Stimulated activated CD8-positive, alpha-beta memory T cell treated with anti-CD3 and anti-CD28 coated beads, Interleukin-4, amount 100 ng/mL, for 1 hour (primary cell): ENCODE results near the gene LHB.
"Not testable (repeated sequence)": the region's sequence is repeated elsewhere in the genome, so short reads cannot be mapped to it uniquely, and the experiment has no call there.

Experiments
- DNase-seq, 2 donors: peaks; one replicate each; pipeline ENCODE4 v3.0.0-alpha.2; 2020; ENCODE audit warnings: low read depth in 2 of 2, low spot score in 1 of 2

Gene LHB

DNA sequence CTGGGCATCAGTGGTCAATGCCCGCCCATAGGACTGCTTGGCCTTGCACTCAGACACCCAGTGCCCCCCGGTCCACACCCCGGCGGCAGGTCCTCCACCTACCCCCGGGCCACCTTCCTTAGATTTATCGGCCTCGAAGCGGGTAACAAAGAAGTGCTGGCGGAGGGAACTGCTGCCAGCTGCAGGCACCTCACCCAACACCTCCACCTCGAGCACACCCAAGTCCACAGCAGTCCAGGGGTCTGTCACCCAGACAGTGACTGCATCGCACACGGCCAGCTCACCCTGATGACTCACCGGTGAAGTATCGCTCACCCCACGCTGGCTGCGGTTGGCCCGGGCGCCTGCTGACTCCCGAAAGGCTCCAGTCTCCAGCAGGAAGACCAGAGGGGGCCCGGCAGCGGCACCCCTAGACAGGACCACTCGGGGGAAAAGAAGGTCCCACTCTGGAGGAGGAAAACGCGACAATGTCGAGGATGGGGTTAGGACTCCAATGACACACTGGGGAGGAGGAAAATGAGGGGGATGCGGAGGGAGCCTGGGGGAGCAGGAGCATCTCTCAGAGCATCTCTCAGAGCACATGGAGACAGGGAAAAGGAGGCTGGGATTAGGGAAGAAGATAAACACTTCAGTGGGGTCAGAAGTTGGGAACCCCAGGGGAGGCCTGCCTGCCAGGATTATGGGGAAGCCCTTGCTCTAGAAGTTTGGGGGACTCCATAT lies 21.8 kb upstream of the LHB start:
- DNase-seq: not testable (repeated sequence)

DNA sequence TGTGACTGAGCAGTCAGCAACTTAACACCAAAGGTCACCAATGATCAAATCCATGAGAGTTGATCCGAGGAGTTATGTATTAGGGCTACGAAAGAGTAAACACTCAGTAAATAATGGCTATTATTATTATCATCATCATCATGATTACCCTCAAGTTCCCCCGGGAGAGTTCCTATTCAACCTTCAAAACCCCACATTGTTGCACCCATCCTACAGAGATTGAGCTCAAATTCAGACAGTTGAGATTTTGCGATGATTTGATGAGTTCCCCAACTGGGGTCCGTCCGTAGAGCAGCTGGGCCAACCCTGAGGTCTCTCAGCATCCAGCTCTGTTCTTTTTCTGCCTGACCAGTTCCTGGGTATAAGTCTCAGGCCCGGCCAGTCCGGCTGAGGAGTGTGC lies 21.2 kb upstream of the LHB start:
- DNase-seq: not testable (repeated sequence)

DNA sequence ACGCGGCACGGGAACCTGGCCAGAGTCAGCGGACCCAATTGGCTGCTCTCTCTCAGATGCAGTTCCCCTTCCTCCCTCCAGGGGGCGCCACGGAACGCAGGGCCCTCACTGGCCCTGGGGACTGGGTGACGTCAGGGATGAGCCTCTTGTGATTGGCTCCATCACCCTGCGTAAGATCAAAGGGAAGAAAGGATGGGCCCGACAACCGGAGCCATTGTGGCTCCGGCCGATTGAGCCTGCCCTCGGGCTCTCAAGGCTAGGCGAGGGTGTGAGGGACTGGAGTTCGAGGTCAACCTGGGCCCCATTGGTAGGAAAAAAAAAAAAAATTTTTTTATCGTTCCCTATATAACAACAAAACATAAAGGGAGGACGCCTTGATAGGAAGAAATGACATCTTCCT lies 19.9 kb upstream of the LHB start, which contains the start of gene CGB1:
Gene CGB1 (minus strand): TSS at position 81 of the 400 bp plus-strand sequence. CDS start 184 bp downstream, outside the sequence.
- DNase-seq: not testable (repeated sequence)

DNA sequence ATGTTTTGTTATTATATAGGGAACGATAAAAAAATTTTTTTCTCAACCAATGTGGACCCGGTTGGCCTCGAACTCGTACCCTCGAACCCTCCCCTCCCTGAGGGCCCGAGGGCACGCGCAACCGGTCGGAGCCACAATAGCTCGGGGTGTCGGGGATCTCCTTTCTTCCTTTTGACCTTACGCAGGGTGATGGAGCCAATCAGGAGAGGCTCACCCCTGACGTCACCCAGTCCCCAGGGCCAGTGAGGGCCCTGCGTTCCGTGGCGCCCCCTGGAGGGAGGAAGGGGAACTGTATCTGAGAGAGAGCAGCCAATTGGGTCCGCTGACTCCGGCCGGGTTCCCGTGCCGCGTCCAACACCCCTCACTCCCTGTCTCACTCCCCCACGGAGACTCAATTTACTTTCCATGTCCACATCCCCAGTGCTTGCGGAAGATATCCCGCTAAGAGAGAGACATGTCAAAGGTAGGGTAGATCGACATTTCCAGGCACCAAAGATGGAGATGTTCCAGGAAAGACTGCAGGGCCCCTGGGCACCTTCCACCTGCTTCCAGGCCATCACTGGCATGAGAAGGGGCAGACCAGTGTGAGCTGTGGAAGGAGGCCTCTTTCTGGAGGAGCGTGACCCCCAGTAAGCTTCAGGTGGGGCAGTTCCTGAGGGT lies 14.9 kb upstream of the LHB start, which contains the start of gene CGB2:
Gene CGB2 (plus strand): TSS at position 249 of the 660 bp plus-strand sequence. CDS start 206 bp downstream, at position 455.
- not testable (repeated sequence) for DNase-seq

DNA sequence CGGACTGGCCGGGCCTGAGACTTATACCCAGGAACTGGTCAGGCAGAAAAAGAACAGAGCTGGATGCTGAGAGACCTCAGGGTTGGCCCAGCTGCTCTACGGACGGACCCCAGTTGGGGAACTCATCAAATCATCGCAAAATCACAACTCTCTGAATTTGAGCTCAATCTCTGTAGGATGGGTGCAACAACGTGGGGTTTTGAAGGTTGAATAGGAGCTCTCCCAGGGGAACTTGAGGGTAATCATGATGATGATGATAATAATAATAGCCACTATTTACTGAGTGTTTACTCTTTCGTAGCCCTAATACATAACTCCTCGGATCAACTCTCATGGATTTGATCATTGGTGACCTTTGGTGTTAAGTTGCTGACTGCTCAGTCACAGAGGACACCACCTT lies 13.4 kb upstream of the LHB start:
- not testable (repeated sequence) for DNase-seq

DNA sequence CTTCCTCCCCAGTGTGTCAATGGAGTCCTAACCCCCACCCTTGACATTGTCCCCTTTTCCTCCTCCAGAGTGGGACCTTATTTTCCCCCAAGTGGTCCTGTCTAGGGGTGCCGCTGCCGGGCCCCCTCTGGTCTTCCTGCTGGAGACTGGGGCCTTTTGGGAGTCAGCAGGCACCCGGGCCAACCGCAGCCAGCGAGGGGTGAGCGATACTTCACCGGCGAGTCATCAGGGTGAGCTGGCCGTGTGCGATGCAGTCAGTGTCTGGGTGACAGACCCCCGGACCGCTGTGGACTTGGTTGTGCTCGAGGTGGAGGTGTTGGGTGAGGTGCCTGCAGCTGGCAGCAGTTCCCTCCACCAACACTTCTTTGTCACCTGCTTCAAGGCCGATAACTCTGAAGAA lies 12.9 kb upstream of the LHB start:
- DNase-seq: not testable (repeated sequence)

DNA sequence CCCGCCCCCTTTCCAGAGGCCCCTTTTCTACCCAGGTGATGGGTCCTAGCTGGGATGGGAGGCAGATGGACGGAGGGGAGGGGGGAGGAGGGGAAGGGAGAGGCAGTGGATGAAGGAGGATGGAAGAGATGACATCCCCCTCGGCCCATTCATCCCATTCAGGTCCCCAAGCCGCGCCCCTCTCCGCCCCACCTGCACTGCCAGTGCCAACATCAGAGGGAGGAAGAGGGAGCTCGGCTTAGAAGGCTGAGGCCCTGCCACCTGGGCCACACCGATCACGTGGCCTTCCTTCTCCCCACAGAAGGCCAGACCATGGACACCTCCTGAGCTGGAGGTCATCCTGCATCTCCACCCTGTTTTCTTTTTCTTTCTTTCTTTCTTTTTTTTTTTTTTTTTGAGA lies 11.8 kb upstream of the LHB start:
- DNase-seq: not testable (repeated sequence)

DNA sequence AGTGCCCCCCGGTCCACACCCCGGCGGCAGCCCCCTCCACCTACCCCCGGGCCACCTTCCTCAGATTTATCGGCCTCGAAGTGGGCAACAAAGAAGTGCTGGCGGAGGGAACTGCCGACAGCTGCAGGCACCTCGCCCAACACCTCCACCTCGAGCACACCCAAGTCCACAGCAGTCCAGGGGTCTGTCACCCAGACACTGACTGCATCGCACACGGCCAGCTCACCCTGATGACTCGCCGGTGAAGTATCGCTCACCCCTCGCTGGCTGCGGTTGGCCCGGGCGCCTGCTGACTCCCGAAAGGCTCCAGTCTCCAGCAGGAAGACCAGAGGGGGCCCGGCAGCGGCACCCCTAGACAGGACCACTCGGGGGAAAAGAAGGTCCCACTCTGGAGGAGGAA lies 8.7 kb upstream of the LHB start:
- not testable (repeated sequence) for DNase-seq

DNA sequence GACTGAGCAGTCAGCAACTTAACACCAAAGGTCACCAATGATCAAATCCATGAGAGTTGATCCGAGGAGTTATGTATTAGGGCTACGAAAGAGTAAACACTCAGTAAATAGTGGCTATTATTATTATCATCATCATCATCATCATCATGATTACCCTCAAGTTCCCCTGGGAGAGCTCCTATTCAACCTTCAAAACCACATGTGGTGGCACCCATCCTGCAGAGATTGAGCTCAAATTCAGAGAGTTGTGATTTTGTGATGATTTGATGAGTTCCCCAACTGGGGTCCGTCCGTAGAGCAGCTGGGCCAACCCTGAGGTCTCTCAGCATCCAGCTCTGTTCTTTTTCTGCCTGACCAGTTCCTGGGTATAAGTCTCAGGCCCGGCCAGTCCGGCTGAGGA lies 8.2 kb upstream of the LHB start:
- DNase-seq: not testable (repeated sequence)

DNA sequence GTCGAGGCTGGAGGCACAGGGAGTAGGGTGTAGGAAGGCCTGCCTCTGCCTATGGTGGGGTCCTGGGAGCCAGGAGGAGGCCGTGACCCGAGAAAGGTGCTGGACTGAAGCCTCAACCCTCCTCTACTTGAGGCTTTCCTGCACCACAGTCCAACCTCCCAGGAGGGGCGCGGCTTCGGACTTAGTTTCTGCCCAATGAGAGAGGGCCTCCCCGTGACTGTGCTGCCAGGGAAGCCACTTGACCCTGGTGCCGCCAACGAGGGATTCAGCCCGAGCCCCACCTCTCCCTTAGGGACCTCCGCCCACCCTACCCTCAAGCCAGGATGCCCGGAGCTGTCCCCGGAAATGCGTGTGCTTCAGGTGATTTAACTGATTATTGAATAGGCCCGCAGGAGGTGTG lies 7.3 kb upstream of the LHB start, which contains the start of gene CGB3:
Gene CGB3 (minus strand): TSS at position 101 of the 400 bp plus-strand sequence. CDS start 362 bp downstream, outside the sequence.
- not testable (repeated sequence) for DNase-seq

DNA sequence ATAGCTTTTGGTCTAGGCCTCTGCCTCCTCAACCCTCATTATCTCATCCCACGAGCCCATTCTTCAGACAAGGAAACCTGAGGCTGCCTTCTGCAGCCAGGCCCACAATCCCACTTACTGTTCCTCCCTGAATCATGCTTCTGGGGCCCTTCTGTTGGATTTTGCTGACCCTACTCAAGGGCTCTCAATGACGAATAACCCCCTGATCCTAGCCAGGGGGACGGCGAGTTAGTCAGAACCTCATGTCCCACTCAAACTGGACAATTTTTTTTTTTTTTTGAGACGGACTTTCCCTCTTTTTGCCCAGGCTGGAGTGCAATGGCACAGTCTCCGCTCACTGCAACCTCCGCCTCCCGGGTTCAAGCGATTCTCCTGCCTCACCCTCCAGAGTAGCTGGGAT lies 5.2 kb upstream of the LHB start:
- no peak for DNase-seq

DNA sequence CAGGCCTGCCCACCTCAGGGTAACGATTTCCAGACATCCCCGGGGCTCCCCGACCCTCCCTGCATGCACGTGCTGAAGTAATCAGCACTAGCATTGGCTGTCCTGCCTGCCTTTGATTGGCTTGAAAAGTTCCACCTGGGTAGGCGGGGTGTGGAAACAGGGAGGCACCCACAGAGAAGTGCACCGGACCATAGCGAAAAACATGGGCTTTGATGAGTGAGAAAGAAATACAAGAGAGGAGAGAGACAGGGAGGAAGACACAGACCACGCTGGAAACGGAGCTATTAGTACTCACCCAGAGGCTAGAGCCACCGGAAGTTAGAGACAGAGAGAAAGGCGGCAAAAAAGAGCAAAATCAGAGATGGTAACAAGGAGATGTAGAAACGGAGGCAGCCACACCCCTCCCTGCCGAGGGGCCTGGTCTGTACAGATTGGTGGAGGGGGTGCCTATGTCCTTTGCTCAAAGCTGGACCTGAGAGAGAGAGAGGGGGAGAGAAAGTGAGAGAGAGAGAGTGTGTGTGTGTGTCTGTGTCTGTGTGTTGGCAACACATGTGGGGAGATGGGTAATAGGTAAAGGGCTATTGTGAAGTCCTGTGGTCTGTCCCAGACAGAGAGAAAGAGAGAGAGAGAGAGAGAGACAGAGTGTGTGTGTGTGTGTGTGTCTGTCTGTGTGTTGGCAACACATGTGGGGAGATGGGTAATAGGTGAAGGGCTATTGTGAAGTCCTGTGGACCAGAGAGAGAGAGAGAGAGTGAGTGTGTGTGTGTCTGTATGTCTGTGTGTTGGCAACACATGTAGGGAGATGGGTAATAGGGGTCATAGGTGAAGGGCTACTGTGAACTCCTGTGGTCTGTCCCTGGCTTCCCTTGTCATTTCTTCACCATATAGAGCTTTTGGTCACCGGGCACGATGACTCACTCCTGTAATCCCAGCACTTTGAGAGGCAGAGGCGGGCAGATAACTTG lies 4.3 kb upstream of the LHB start:
- no peak for DNase-seq

DNA sequence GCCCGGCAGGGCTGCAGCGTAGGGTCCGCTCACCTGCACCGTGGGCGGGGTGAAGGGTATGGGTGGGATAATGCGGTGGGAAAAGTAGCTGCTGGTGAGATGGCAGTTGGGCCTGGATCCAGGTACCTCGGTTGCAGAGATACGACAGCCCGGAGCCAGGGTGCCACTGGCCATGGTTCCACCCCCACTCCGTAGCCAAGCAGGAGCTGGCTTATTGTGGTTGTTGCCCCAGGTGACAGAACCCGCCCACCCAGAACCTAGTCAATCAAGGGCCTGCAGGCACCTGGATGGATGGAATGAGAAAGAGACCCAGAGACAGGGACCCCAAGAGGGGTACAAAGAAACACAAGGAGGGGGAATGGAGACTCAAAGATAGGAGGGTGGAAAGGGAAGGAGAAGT lies 3.5 kb upstream of the LHB start:
- no peak for DNase-seq

DNA sequence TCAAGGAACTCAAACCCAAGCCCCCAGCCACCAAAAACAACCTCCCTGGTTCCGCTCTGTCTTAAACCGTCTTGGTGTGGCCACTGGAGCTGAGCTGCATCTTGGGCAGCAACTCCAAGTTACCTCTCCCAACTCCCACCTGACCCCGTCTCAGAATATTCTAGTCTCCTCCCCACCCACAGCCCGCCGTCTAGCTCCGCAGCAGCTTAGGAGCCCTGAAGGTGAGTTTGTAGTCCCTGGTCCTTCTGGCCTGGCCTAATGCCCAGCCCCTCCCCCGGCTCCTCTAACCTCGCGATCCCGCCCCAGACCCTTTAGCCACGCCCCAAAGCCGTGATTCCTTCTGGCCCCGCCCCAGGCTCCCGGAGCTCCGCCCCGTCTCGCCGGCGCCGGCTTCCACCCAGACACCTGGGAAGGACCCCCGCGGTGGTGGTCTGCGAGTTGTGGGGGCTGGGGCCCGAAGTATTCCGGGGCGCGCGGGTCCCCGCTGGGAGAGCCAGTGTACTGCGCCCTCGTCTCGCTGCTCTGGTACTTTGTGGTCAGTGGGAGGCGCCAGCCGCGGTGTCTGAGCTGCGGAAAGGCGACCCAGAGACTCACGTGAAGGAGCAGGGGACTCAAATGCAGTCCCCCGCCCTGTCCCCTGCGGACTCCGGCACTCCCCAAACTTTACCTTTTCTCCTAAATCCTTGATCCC lies 2.5 kb upstream of the LHB start:
- DNase-seq: peak; percentile 35 to 37

DNA sequence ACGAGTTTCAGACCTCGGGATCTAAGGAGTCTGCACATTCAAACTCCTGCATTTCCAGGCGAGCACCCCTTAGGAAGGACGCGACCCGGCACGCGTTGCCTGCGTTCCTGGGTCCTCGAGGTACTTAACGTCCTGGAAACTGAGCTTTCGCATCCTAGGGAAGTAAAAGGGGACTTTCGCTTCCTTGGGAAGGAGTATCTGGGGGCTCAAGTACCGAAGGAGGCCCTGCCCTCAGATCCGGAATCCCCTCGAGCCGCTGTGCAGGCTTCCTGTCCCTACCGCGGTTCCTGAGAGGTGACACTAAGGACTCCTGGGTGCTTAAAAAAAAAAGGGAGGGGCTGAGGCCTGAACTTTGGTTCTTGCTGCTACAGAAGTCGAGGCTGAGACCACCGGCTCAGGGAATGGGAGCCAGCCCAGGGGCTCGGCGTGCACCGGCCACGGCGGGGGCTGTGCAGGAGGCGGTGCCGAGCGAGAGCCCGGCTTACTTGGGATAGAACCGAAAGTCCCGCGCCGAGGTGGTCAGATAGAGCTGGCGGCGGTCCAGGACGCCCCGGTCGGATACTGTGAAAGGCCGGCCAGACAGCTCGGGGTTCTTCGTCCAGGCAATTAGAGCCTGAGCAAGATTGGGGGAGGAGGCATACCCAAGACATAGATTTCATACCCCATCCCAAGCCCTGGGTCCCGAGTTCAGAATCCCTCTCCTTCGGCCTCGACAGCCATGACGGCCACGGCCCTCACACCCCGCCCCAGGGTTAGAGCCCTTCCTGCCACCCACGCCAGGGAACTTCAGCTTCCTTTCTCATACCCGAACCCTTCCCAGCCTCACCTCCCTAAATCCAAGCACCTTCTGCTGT lies 1.7 kb upstream of the LHB start:
- not testable (repeated sequence) for DNase-seq

DNA sequence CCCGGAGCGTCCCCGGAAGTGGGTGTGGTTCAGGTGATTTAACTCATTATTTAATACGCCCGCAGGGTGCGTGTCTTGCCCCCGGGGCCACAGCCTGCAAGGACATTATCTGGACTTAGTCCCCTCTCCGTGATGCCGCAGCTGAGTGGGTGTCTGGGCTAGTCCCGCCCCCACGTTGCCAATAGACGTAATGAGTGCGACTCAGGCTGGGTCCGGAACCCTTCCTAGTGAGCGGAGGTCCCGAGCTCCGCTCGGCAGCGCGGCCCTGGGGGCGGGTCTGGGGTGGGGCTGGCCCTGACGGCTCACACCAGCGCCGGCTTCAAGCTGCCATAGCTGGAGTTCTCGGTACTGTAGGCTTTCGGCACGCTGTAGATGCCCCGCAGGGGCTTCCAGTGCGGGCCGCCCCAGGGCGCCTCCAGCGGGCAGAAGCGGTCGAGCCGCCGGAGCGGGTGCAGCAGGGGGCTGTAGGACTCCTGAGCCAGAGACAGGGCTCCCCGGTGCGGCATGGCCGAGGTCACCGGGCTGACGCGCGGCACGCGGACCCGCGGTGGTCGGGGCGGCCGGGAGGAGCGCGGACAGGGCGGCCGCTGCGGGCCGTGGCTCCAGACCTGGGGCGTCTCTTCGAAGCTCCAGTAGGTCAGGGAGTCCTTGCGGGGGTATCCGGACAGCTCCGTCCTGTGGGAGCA lies 918 bp upstream of the LHB start:
- DNase-seq: peak; percentile 26 to 34

DNA sequence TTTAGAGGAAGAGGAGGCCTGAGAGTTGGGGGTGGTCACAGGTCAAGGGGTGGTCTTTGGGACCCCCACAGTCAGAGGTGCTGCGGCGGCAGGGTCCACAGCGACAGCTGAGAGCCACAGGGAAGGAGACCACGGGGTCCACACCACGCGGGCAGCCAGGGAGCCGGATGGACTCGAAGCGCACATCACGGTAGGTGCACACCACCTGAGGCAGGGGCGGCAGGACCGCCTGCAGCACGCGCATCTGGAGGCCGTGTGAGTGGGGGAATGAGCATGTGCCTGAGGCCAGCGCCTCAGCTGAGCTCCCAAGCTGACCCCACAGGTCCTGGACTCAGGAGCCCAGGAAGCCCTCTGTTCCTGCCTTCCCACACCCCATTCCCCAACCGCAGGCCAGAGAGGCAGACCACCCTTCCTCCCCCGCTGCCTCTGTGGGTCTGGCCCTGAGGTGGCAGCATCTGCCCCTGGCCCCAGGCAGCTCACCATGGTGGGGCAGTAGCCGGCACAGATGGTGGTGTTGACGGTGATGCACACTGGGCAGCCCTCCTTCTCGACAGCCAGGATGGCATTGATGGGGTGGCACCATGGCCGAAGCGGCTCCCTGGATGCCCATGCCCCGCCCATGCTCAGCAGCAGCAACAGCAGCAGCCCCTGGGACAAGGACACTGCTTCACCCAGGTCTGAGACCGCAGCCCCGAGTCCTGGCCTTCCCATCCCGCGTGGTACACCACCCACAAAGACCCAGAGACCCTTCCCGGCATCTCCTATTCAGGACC lies 638 bp downstream of the LHB start:
- no peak for DNase-seq

DNA sequence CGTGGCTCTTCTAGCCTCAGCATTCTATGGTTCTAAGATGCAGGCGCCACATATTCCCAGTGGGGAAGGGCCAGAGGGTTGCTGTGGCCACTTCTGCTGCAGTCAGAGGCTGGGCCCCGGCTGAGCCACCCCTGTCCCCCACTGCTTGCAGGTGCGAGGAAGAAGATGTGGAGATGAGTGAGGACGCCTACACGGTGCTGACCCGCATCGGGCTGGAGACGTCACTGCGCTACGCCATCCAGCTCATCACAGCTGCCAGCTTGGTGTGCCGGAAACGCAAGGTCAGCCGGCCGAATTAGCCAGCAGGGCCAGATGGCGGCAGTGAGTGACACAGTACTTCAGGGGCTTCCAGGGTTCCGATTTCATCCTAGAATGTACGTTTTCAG lies 2.0 kb downstream of the LHB start:
- no peak for DNase-seq
